22Rv1 (cell line): ENCODE data around the gene ATP13A2.
A peak's percentile ranks its signal among the peaks of the same experiment; 100 is the strongest.

Experiments
- H3K27ac ChIP-seq: fragments of 450-650 bp; 2 replicates; pipeline ENCODE4 v1.5.1; 2017
- ZFX ChIP-seq: fragments of 450-650 bp; IDR thresholded peaks from 2 replicates; pipeline ENCODE4 v1.6.1; 2017; ENCODE audit warnings: antibody characterized with exemption, borderline replicate concordance
- TF ChIP-seq, protein P1 (sequence below): fragments of 450-650 bp; IDR thresholded peaks from 2 replicates; pipeline ENCODE4 v1.5.1; 2017; ENCODE audit warnings: mild to moderate bottlenecking

The ATP13A2 gene

DNA sequence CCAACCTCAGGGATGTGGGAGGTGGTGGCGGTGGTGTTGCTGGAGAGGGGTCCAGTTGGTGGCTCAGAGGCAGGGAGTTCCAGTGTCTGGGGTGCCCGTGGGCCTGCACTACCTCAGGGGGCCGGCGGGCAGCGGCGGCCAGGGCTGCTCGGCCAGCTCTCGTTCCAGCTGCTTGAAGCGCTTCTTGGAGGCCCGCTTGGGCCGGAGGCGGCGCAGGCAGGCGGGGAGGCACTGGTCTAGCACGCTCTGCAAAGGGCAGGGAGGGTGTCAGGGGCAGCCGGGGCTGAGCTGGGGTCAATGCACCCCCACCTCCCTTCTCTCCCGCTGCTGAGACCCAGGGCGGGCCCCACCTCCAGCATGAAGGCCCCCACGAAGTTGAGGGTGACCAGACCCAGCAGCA is 25.6 kb downstream of the ATP13A2 start:
- TF ChIP-seq, protein P1, sequence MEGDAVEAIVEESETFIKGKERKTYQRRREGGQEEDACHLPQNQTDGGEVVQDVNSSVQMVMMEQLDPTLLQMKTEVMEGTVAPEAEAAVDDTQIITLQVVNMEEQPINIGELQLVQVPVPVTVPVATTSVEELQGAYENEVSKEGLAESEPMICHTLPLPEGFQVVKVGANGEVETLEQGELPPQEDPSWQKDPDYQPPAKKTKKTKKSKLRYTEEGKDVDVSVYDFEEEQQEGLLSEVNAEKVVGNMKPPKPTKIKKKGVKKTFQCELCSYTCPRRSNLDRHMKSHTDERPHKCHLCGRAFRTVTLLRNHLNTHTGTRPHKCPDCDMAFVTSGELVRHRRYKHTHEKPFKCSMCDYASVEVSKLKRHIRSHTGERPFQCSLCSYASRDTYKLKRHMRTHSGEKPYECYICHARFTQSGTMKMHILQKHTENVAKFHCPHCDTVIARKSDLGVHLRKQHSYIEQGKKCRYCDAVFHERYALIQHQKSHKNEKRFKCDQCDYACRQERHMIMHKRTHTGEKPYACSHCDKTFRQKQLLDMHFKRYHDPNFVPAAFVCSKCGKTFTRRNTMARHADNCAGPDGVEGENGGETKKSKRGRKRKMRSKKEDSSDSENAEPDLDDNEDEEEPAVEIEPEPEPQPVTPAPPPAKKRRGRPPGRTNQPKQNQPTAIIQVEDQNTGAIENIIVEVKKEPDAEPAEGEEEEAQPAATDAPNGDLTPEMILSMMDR, result no peak
- TF ChIP-seq ZFX, result no peak
- no peak overlapping the region for H3K27ac ChIP-seq

DNA sequence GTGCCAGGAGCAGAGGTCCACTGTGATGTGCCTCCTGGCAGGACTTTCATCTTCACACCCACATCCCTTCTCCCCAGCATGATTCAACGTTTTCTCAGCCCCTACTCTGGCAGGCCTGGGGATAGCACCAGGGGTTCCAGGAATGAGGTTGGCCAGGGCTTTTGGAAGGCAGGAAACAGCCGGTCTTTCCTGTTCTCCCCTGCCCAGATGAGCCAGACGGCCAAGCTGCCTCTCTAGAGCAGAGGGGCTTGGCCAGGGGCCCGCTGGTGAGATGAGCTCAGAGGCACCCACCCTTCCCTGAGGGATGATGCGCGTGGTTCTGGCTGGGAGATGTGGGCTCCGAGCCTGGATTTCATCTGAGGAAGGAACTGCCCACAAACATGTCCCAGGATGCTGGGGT is 27.0 kb downstream of the ATP13A2 start:
- TF ChIP-seq ZFX, result no peak
- TF ChIP-seq, protein P1, result no peak
- H3K27ac ChIP-seq, result 0 out of 2 replicates have a peak overlapping the region, but pooled peaks have one; percentile 7

DNA sequence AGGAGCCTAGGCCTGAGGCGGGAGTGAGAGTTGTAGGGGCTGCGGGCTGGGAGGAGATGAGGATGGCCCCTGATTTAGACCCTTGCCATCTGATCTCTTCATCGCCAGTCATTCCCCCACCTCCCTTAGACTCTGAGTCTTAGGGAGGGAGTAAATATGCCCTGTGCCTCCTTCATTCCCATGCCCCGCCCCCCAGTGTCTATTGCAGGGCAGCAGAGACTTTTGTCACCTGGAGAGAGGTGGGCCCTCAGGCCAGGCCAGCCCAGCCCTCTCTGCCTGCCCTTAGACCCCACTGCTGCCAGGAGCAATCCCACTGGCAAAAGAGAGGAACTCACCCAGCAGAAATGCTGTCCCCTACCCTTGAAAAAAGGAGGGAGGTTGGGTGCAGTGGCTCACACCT is 28.1 kb downstream of the ATP13A2 start:
- no peak for TF ChIP-seq ZFX
- TF ChIP-seq, protein P1, result no peak
- H3K27ac ChIP-seq, result no peak overlapping the region

DNA sequence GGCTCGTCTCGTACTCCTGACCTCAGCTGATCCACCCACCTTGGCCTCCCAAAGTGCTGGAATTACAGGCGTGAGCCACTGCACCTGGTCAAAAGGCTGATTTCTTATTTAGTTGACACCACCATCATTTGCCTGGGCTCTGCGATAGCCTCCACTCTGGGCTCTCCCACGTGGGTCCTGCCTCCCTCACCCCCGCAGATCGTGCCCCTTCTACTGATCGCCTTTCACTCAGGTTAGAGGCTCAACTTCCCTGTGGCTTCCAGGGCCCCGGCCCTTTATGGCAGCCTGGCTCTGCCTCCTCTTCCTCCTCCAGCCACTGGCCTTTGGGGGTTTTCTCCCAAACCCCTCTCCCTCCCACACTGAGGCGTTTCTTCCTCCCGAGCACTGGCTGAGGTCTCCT is 28.8 kb downstream of the ATP13A2 start:
- TF ChIP-seq, protein P1, result no peak
- no peak for TF ChIP-seq ZFX
- H3K27ac ChIP-seq, result no peak overlapping the region

DNA sequence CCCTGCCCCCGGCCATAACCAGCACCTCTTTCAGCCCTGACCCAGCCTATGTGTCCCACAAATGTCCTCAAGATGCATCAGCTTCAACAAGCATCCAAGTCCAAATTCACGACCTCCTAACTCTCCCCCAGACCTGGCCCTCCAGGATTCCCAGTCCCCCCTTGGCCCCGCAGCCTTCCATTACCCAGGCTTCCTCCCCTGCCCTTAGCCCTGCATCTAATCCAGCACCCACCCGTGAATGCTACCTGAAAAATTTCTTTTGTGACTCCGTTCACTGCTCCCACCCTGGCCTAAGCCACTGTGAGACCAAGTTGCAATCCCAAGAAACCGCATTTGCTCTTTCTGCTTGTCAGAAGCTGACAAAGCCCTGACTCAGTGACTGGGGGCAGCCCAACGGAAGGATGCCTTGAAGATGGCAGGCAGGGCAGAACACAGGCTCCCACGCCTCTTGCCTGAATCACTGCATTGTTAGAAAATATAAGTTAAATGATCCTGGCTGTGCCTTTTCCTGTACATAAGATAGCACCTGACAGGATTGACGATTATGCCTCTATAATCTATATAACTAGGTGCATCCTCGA is 30.4 kb downstream of the ATP13A2 start:
- no peak for TF ChIP-seq ZFX
- TF ChIP-seq, protein P1, result no peak
- no peak overlapping the region for H3K27ac ChIP-seq

DNA sequence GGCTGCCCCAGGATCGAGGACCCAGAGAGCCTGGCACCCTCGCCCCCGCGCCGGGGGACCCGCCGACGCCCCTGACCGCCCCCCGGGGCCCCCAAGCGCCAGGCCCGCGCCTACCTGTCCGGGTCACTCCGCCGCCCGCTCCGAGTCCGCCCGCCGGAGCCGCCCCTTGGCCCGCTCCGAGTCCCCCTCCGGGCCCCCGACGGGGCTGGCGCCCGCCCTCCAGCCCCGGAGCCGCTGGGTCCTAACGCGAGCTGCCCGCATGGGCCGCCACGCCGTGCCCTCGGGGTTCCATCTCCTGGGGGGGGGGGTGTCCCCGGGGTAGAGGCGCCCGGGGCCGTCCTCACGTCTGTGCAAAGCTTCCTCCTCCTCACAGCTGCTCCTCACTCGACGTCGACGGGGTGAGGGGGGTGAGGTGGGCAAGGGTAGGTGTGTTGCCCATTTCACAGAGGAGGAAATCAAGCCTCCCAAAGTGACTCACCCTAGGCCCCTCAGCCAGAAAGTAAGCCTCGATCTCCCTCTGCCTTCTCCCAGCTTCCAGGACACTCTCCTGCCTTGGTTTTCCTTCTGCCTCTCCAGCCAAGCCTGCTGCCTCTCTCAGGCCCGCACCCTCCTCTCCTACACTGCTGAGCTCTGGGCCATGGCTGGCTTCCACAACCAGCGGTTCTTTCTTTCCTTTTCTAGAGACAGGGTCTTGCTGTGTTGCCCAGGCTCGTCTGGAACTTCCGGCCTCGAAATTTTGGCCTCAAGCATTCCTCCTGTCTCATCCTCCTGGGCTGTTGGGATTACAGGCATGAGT is 31.1 kb downstream of the ATP13A2 start, which contains the start of gene MFAP2:
MFAP2 (minus strand) TSS at position 148 of the 796 bp plus-strand sequence. CDS start 2,347 bp downstream, outside the sequence.
- TF ChIP-seq, protein P1, result no peak
- TF ChIP-seq ZFX, result no peak
- H3K27ac ChIP-seq, result no peak within 1 kb of the TSS
